ENCODE results near the gene SMIM23.

Gene SMIM23

GRCh38 chr5:171838066-171838465, 52.4 kb downstream of the SMIM23 start:
- no peak overlapping the region for H3K9ac ChIP-seq (ENCODE audit: low read depth, low read length)
- no peak overlapping the region for H3K4me3 ChIP-seq (ENCODE audit: low read depth, low read length)
- no peak overlapping the region for H3K27ac ChIP-seq (ENCODE audit: low read depth, low read length)
- no peaks in the 10 kb centered on the region for H3K9me3 ChIP-seq (ENCODE audit: control insufficient read depth, insufficient read depth, low read length)
- H3K4me1 ChIP-seq (ENCODE audit: control insufficient read depth, insufficient read depth, low read length), result no peaks in the 10 kb centered on the region
- no peaks in the 10 kb centered on the region for H3K36me3 ChIP-seq (ENCODE audit: control insufficient read depth, insufficient read depth, low read length)
- H3K27me3 ChIP-seq (ENCODE audit: control insufficient read depth, insufficient read depth, low read length), result no peaks in the 10 kb centered on the region

- Histone ChIP-seq H3K9me3 (ENCODE audit: control insufficient read depth, insufficient read depth, low read length) (no peaks in the 10 kb centered on the region), H3K4me3 (ENCODE audit: low read depth, low read length) (no peak overlapping the region), H3K9ac (ENCODE audit: low read depth, low read length) (no peak overlapping the region), H3K4me1 (ENCODE audit: control insufficient read depth, insufficient read depth, low read length) (no peaks in the 10 kb centered on the region), H3K27ac (ENCODE audit: low read depth, low read length) (no peak overlapping the region), H3K27me3 (ENCODE audit: control insufficient read depth, insufficient read depth, low read length) (no peaks in the 10 kb centered on the region), H3K36me3 (ENCODE audit: control insufficient read depth, insufficient read depth, low read length) (no peaks in the 10 kb centered on the region)
Measured at GRCh38 chr5:171839112-171839511, 53.5 kb downstream of the SMIM23 start.

GRCh38 chr5:171840066-171840465, 54.4 kb downstream of the SMIM23 start:
- Histone ChIP-seq H3K4me3 (ENCODE audit: low read depth, low read length) (no peak overlapping the region), H3K9me3 (ENCODE audit: control insufficient read depth, insufficient read depth, low read length) (no peaks in the 10 kb centered on the region), H3K27me3 (ENCODE audit: control insufficient read depth, insufficient read depth, low read length) (no peaks in the 10 kb centered on the region), H3K4me1 (ENCODE audit: control insufficient read depth, insufficient read depth, low read length) (no peaks in the 10 kb centered on the region), H3K9ac (ENCODE audit: low read depth, low read length) (no peak overlapping the region), H3K36me3 (ENCODE audit: control insufficient read depth, insufficient read depth, low read length) (no peaks in the 10 kb centered on the region), H3K27ac (ENCODE audit: low read depth, low read length) (no peak overlapping the region)

All from HUES48 (cell line).